GM12878 (cell line): ENCODE data around the gene CPD. TPM values are rescaled to one million over a fixed set of nuclear protein-coding genes. Genes with fewer than 3 reads are reported as not detected.
A peak's percentile ranks its signal among the peaks of the same experiment; 100 is the strongest.

Experiments
- ATAC-seq: fragments of 200-7000 bp; cut with Tn5 transposase; 3 replicates; pipeline ENCODE4 v1.9.1; 2020; ENCODE audit warnings: mild to moderate bottlenecking, moderate library complexity
- BruUV-seq: library from RNA; stranded (reverse); fragments of 400-500 nt; replicated peaks from 2 replicates; lab custom pipeline; 2021; lab: Mats Ljungman, UMichigan
- CTCF ChIA-PET: fragments of 300-600 bp; sonication (Branson Sonifier 250); formaldehyde crosslinking; extraction: SDS; loops from one replicate; lab custom pipeline; 2021; ENCODE audit warnings: inconsistent platforms; lab: Yijun Ruan, JAX
- POLR2A ChIA-PET: fragments of 350-600 bp; formaldehyde crosslinking; extraction: SDS; loops from one replicate; lab custom pipeline; 2021; ENCODE audit warnings: inconsistent platforms; lab: Charles Lee
- RAD21 ChIA-PET: fragments of 300-600 bp; sonication (Branson Sonifier 250); formaldehyde crosslinking; loops from one replicate; lab custom pipeline; 2023; ENCODE audit warnings: antibody characterized with exemption; ENCODE audit not compliant: unreplicated experiment; lab: Charles Lee
- SMC1A ChIA-PET: fragments of 300-600 bp; sonication (Branson Sonifier 250); formaldehyde crosslinking; loops from one replicate; lab custom pipeline; 2023; ENCODE audit not compliant: unreplicated experiment, uncharacterized antibody; lab: Charles Lee
- DNase-seq: peaks from one replicate; pipeline ENCODE4 v3.0.0-alpha.2; 2011; ENCODE audit warnings: low read depth, low spot score
- FAIRE-seq: peaks from 3 replicates; lab custom pipeline; 2011; peaks lifted over from hg19 to GRCh38; lab: Jason Lieb, UNC
- H2AFZ ChIP-seq: 2 replicates; pipeline ENCODE4 v1.6.0; 2011; ENCODE audit warnings: low read depth, low read length, control low read depth; ENCODE audit not compliant: control insufficient read depth
- H3K27ac ChIP-seq: 2 replicates; pipeline ENCODE4 v1.5.1; 2011; ENCODE audit warnings: control low read depth; ENCODE audit not compliant: control insufficient read depth, insufficient read depth
- H3K27me3 ChIP-seq, 2 experiments: replicated peaks in 1 of 2; 2 replicates each; pipeline versions ENCODE4 v1.6.0 to v1.6.1; 2011; ENCODE audit warnings: low read length in 1 of 2; ENCODE audit not compliant: control insufficient read depth in 2 of 2, insufficient read depth in 2 of 2
- H3K36me3 ChIP-seq, 2 experiments: 2 replicates each; pipeline ENCODE4 v1.5.1; 2011; ENCODE audit warnings: low read length in 1 of 2; ENCODE audit not compliant: control insufficient read depth in 2 of 2, insufficient read depth in 2 of 2
- H3K4me1 ChIP-seq: 2 replicates; pipeline ENCODE4 v1.6.1; 2011; ENCODE audit warnings: mild to moderate bottlenecking, low read length, moderate library complexity, mixed read lengths; ENCODE audit not compliant: control insufficient read depth, insufficient read depth
- H3K4me2 ChIP-seq: 2 replicates; pipeline ENCODE4 v1.6.0; 2011; ENCODE audit warnings: control low read depth; ENCODE audit not compliant: control insufficient read depth, insufficient read depth
- H3K4me3 ChIP-seq: fragments of 200-600 bp; sonication (generic); 2 replicates; pipeline ENCODE4 v1.5.1; 2016
- H3K79me2 ChIP-seq: 2 replicates; pipeline ENCODE4 v1.6.0; 2011; ENCODE audit warnings: low read length; ENCODE audit not compliant: control insufficient read depth, insufficient read depth
- H3K9ac ChIP-seq: 2 replicates; pipeline ENCODE4 v1.8.0; 2011; ENCODE audit warnings: low read length, control low read depth, mixed read lengths; ENCODE audit not compliant: control insufficient read depth, insufficient read depth
- H3K9me3 ChIP-seq: replicated peaks from 3 replicates; pipeline ENCODE4 v1.5.1; 2011; ENCODE audit warnings: mild to moderate bottlenecking, low read length; ENCODE audit not compliant: control insufficient read depth, insufficient read depth
- H4K20me1 ChIP-seq: 2 replicates; pipeline ENCODE4 v1.6.0; 2011; ENCODE audit not compliant: control insufficient read depth, insufficient read depth
- BRCA1 ChIP-seq: IDR thresholded peaks from 2 replicates; pipeline ENCODE4 v1.6.1; 2011; ENCODE audit warnings: low read depth, low read length, improper control_type of control experiment
- HDAC2 ChIP-seq: fragments of 200-600 bp; sonication (generic); IDR thresholded peaks from 2 replicates; pipeline ENCODE4 v1.6.1; 2017
- MEF2A ChIP-seq: IDR thresholded peaks from 2 replicates; pipeline ENCODE4 v1.6.1; 2011; ENCODE audit warnings: low read depth, mild to moderate bottlenecking, low read length, moderate library complexity; ENCODE audit not compliant: insufficient read depth
- NR2C1 ChIP-seq: fragments of 450-650 bp; IDR thresholded peaks from 2 replicates; pipeline ENCODE4 v1.6.1; 2017; ENCODE audit warnings: antibody characterized with exemption, mild to moderate bottlenecking, moderate library complexity
- PAX5 ChIP-seq: IDR thresholded peaks from 2 replicates; pipeline ENCODE4 v1.6.1; 2011; ENCODE audit warnings: low read depth, low read length, borderline replicate concordance
- POLR2AphosphoS5 ChIP-seq: IDR thresholded peaks from 2 replicates; pipeline ENCODE4 v1.6.1; 2011; ENCODE audit warnings: mild to moderate bottlenecking, low read length, inconsistent platforms
- SPI1 ChIP-seq: IDR thresholded peaks from 2 replicates; pipeline ENCODE4 v1.6.1; 2011; ENCODE audit warnings: low read depth, mild to moderate bottlenecking, low read length, moderate library complexity, borderline replicate concordance; ENCODE audit not compliant: insufficient read depth
- SREBF1 ChIP-seq: IDR thresholded peaks from 2 replicates; pipeline ENCODE4 v1.6.1; 2012; ENCODE audit warnings: mild to moderate bottlenecking, low read length
- SUPT20H ChIP-seq: IDR thresholded peaks from 2 replicates; pipeline ENCODE4 v1.6.1; 2011; ENCODE audit warnings: low read depth, mild to moderate bottlenecking, low read length, moderate library complexity, borderline replicate concordance; ENCODE audit not compliant: control insufficient read depth
- ZZZ3 ChIP-seq: IDR thresholded peaks from 2 replicates; pipeline ENCODE4 v1.6.1; 2011; ENCODE audit warnings: low read depth; ENCODE audit not compliant: control insufficient read depth, insufficient read length
- WGBS: methylation state at CpG from one replicate; pipeline ENCODE4 v1.1.6; 2016; ENCODE audit warnings: low lambda C conversion rate; ENCODE audit not compliant: insufficient replicate concordance, insufficient coverage; ENCODE audit errors: missing lambda C conversion rate; 5-methylcytosine and 5-hydroxymethylcytosine counted together
- in situ Hi-C: fragments of 300-500 bp; cut with MboI; formaldehyde crosslinking; loops from 9 replicates; pipeline ENCODE4 v1.14.3; 2018; ENCODE audit warnings: mixed read lengths
- intact Hi-C: fragments of 100-400 bp; cut with micrococcal nuclease; formaldehyde crosslinking; loops from one replicate; pipeline ENCODE4 v1.14.2; 2022; ENCODE audit not compliant: unreplicated experiment
- polyA plus RNA-seq, 11 experiments: library from polyadenylated mRNA; depleted of rRNA in 4 of 11; unstranded in 6 of 11; stranded (reverse) in 5 of 11; fragments of >200 nt; fragmentation: Nextera tagmentation in 4 of 11; fragmentation: Illumina TruSeq in 1 of 11; extraction: Ambion mirVana in 4 of 11; extraction: Trizol in 1 of 11; gene quantifications; 1 replicate in 1 of 11; 2 replicates in 10 of 11; pipeline versions ENCODE4 v1.2.1 to v1.2.3, GENCODE V29; 2011 to 2016; ENCODE audit warnings: inconsistent platforms in 2 of 11, missing spikeins in 2 of 11, low read depth in 1 of 11
- total RNA-seq, 4 experiments: library from RNA; depleted of rRNA in 3 of 4; stranded (reverse); fragments of >200 nt in 3 of 4; fragmentation: Illumina TruSeq in 1 of 4; extraction: Trizol in 1 of 4; gene quantifications; 2 replicates each; pipeline versions ENCODE4 v1.2.1 to v1.2.3, GENCODE V29; 2013 to 2021
- TF ChIP-seq, protein P1 (sequence below): IDR thresholded peaks from 2 replicates; pipeline ENCODE4 v1.6.1; 2012; ENCODE audit warnings: low read depth, low read length, improper control_type of control experiment
- TF ChIP-seq, protein P2 (sequence below): fragments of 450-650 bp; IDR thresholded peaks from 2 replicates; pipeline ENCODE4 v1.6.1; 2017; ENCODE audit warnings: mild to moderate bottlenecking, low read depth, inconsistent platforms; ENCODE audit not compliant: poor library complexity, severe bottlenecking
- TF ChIP-seq, protein P3 (sequence below): fragments of 150-350 bp; IDR thresholded peaks from 2 replicates; pipeline ENCODE4 v1.6.1; 2016; ENCODE audit warnings: low read depth, low read length
- TF ChIP-seq, protein P4 (sequence below): fragments of 450-650 bp; IDR thresholded peaks from 2 replicates; pipeline ENCODE4 v1.6.1; 2017; ENCODE audit warnings: mild to moderate bottlenecking

The CPD gene
- total and polyA plus RNA-seq, 10 of the 15 experiments (the other 5 are each of a cell fraction or from before 2014, with no cell fraction given) = 3.5 to 24.2 (median 15.7) TPM

DNA sequence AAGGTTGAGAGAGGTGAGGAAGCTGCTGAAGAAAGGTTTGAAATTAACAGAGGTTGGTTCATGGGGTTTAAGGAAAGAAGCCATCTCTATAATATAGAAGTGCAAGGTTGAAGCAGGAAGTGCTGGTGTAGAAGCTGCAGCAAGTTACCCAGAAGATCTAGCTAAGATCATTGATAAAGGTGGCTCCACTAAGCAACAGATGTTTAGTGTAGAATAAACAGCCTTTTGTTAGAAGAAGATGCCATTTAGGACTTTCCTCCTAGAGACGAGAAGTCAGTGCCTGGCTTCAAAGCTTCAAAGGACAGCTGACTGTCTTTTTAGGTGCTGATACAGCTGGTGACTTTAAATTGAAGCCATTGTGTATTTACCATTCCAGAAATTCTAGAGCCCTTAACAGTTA, 127.8 kb downstream of the CPD start (continued):
- TF ChIP-seq, protein P1, sequence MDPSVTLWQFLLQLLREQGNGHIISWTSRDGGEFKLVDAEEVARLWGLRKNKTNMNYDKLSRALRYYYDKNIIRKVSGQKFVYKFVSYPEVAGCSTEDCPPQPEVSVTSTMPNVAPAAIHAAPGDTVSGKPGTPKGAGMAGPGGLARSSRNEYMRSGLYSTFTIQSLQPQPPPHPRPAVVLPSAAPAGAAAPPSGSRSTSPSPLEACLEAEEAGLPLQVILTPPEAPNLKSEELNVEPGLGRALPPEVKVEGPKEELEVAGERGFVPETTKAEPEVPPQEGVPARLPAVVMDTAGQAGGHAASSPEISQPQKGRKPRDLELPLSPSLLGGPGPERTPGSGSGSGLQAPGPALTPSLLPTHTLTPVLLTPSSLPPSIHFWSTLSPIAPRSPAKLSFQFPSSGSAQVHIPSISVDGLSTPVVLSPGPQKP = no peak
- TF ChIP-seq PAX5 (no peak), HDAC2 (no peak), ZZZ3 (no peak), SUPT20H (no peak), SPI1 (no peak), MEF2A (no peak)
- TF ChIP-seq, protein P2, sequence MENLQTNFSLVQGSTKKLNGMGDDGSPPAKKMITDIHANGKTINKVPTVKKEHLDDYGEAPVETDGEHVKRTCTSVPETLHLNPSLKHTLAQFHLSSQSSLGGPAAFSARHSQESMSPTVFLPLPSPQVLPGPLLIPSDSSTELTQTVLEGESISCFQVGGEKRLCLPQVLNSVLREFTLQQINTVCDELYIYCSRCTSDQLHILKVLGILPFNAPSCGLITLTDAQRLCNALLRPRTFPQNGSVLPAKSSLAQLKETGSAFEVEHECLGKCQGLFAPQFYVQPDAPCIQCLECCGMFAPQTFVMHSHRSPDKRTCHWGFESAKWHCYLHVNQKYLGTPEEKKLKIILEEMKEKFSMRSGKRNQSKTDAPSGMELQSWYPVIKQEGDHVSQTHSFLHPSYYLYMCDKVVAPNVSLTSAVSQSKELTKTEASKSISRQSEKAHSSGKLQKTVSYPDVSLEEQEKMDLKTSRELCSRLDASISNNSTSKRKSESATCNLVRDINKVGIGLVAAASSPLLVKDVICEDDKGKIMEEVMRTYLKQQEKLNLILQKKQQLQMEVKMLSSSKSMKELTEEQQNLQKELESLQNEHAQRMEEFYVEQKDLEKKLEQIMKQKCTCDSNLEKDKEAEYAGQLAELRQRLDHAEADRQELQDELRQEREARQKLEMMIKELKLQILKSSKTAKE = no peak

DNA sequence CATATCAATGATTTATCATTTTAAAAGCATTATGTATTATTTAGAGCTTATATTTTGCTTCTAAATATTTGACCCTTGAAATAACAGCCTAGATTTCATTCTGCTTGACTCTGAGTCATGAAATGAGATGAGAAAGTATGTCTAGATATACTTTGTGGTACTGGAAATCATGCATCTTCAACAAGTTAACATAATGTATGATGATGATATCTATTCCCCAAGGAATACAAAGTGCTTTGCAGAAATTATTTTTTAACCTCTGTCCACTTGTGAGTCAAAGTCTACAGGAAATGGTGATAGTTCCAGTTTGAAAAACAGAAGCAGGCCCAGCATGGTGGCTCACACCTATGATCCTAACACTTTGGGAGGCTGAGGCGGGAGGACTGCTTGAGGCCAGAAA, 134.6 kb downstream of the CPD start:
- Histone ChIP-seq H4K20me1 (no peaks in the 10 kb centered on the region), H3K4me1 (no peaks in the 10 kb centered on the region), H3K79me2 (no peaks in the 10 kb centered on the region), H3K36me3 (peaks cover 0 to 4% of the 10 kb centered on the region in 2 experiments; a peak in 2 of 4 replicates), H3K27ac (no peak overlapping the region), H3K4me3 (no peak overlapping the region), H3K9ac (no peak overlapping the region), H3K9me3 (no peaks in the 10 kb centered on the region), H3K27me3 (no peaks in the 10 kb centered on the region), H2AFZ (no peak overlapping the region), H3K4me2 (no peak overlapping the region)
- ATAC-seq (no peak), DNase-seq (no peak), FAIRE-seq (no peak)
- SMC1A ChIA-PET = interaction anchor here (0.9 to 1.2 kb wide), 2 partner anchors 31 to 174 kb away, joined by 3 to 4 read pairs; no protein-coding TSS in a partner anchor
- WGBS = 100% methylated on average over 1 of the region's 1 CpG
- in situ Hi-C loops (no loop called here), intact Hi-C loops (no loop called here)
- POLR2A ChIA-PET = no interaction called here
- BruUV-seq = TSS peak; percentile 10
- RAD21 ChIA-PET = no interaction called here
- CTCF ChIA-PET = interaction anchor here (0.9 to 1.0 kb wide), 2 partner anchors 12 to 408 kb away, joined by 3 read pairs; no protein-coding TSS in a partner anchor
- TF ChIP-seq NR2C1 (no peak), BRCA1 (no peak), POLR2AphosphoS5 (no peak), SREBF1 (no peak)
- TF ChIP-seq, protein P3, sequence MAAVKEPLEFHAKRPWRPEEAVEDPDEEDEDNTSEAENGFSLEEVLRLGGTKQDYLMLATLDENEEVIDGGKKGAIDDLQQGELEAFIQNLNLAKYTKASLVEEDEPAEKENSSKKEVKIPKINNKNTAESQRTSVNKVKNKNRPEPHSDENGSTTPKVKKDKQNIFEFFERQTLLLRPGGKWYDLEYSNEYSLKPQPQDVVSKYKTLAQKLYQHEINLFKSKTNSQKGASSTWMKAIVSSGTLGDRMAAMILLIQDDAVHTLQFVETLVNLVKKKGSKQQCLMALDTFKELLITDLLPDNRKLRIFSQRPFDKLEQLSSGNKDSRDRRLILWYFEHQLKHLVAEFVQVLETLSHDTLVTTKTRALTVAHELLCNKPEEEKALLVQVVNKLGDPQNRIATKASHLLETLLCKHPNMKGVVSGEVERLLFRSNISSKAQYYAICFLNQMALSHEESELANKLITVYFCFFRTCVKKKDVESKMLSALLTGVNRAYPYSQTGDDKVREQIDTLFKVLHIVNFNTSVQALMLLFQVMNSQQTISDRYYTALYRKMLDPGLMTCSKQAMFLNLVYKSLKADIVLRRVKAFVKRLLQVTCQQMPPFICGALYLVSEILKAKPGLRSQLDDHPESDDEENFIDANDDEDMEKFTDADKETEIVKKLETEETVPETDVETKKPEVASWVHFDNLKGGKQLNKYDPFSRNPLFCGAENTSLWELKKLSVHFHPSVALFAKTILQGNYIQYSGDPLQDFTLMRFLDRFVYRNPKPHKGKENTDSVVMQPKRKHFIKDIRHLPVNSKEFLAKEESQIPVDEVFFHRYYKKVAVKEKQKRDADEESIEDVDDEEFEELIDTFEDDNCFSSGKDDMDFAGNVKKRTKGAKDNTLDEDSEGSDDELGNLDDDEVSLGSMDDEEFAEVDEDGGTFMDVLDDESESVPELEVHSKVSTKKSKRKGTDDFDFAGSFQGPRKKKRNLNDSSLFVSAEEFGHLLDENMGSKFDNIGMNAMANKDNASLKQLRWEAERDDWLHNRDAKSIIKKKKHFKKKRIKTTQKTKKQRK = no peak
- TF ChIP-seq, protein P4, sequence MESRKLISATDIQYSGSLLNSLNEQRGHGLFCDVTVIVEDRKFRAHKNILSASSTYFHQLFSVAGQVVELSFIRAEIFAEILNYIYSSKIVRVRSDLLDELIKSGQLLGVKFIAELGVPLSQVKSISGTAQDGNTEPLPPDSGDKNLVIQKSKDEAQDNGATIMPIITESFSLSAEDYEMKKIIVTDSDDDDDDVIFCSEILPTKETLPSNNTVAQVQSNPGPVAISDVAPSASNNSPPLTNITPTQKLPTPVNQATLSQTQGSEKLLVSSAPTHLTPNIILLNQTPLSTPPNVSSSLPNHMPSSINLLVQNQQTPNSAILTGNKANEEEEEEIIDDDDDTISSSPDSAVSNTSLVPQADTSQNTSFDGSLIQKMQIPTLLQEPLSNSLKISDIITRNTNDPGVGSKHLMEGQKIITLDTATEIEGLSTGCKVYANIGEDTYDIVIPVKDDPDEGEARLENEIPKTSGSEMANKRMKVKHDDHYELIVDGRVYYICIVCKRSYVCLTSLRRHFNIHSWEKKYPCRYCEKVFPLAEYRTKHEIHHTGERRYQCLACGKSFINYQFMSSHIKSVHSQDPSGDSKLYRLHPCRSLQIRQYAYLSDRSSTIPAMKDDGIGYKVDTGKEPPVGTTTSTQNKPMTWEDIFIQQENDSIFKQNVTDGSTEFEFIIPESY = no peak
